SH-SY5Y (cell line): ENCODE measurements around the gene ASXL3.

Experiments used
- GATA2 ChIP-seq: IDR thresholded peaks from 2 replicates; pipeline ENCODE4 v1.6.1; 2011; ENCODE audit warnings: mild to moderate bottlenecking, low read depth, low read length
- GATA3 ChIP-seq: IDR thresholded peaks from 2 replicates; pipeline ENCODE4 v1.6.1; 2011; ENCODE audit warnings: low read depth, mild to moderate bottlenecking, low read length, moderate library complexity

DNA sequence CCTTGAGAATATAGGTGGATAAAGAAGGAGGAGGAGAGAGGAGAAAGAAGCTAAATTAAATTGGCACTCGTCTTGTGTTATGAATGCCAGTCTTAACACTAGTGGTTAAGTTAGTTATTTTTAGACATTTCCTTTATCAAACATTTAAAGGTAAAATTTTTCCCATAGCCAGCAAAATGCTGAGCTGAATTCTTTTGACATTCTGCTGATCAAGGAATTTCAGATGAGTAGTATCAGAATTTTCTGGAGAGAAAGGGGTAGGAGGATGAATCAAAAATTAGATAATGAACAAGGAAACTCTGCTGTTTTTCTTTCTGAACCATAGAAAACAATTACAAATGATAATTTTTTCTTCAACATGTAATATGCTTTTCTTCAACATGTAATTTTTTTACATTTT is 52.5 kb downstream of the ASXL3 start:
- TF ChIP-seq GATA2: no peak
- TF ChIP-seq GATA3: no peak
